ENCODE measurements around the gene ZRANB2. TPM values are rescaled to one million over a fixed set of nuclear protein-coding genes. Genes with fewer than 3 reads are reported as not detected.
A peak's percentile ranks its signal among the peaks of the same experiment; 100 is the strongest.

Gene ZRANB2, protein sequence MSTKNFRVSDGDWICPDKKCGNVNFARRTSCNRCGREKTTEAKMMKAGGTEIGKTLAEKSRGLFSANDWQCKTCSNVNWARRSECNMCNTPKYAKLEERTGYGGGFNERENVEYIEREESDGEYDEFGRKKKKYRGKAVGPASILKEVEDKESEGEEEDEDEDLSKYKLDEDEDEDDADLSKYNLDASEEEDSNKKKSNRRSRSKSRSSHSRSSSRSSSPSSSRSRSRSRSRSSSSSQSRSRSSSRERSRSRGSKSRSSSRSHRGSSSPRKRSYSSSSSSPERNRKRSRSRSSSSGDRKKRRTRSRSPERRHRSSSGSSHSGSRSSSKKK
- total RNA-seq: 16.2 TPM

DNA sequence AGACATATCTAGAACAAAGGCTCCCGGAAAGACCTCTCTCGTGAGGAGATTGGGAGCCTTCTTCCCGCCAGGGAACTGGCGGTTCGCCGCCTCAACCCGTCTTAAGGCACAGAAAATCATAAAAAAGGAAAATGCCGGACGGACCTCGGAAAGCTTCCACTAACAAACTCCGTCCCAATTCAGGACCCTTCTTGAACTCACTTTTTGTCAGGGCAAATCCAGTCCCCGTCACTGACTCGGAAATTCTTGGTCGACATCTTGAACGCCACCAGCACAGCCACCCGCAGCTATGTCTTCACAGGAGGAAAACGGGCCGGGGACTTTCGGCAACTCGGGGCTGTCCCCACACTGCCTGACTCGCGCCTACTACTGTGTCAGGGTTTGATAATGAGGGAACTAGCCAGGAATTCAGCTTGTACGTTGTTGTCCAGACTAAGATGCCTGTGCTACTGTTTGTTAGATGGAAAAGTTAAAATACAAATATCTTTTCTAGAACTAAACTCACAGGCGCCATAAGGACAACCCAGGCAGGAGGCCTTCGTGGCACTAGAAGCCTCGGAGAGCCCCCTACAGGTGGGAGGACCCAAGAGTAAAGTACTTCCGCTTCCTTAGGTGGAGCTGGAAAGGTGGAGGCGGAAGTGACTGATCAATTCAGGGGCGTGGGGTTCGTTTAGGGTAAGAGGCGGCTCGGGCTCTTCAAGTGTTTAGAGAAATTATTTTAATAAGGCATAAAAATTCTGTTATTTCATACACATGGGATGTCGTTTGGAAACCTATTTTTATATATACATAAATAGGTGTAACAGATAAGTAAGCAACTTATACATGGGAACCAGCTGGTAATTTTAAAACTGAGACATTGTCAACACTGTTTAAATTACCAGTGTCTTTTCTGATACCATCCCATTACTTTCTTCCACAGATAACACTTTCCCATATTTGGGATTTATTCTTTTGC lies at the start of gene ZRANB2:
Gene ZRANB2 (minus strand): TSS at position 297 of the 958 bp plus-strand sequence. CDS start 40 bp downstream, at position 257.
- peak; percentile 86 to 99 (median 95) for DNase-seq (ENCODE audit: low read depth in 2 of 3, low spot score in 2 of 3)

DNA sequence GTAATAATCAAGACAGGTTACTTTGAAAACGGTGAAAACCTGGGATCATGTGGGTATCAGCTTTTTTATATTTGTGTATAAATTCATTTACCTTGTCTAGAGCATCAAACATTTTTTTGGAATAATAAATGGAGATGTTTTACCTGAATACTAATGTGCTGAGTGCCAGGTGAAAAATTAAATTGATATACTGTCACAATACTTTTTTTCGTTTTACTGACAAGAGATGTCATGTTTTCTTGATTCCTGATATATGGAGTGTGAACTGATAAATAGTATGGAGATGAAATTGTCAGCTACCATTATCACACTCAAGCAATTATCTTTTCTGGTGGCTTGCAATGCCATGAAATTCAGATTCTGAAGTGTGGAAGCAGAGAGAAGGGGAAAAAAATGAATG lies 47.2 kb upstream of the ZRANB2 start:
- DNase-seq (ENCODE audit: low read depth in 2 of 3, low spot score in 2 of 3): no peak

DNA sequence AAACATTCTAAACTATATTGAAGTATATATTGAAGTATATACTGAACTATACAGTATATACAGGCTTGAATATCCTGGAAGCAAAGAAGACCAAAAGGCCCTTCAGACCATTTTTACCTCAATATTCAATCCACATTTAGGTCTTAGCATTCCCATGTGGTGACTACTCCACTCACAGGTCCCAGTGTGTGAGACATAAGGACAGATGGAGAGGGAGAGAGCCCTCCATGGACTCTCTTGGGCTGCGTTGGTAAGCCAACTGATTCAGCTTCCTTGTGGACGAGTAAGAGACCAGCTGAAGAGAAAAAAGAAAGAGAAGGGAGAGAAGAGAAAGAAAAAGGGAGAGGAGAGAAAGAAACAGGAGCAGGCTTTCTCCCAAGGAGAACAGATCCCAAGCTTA lies 37.3 kb upstream of the ZRANB2 start:
- DNase-seq (ENCODE audit: low read depth in 2 of 3, low spot score in 2 of 3): no peak

DNA sequence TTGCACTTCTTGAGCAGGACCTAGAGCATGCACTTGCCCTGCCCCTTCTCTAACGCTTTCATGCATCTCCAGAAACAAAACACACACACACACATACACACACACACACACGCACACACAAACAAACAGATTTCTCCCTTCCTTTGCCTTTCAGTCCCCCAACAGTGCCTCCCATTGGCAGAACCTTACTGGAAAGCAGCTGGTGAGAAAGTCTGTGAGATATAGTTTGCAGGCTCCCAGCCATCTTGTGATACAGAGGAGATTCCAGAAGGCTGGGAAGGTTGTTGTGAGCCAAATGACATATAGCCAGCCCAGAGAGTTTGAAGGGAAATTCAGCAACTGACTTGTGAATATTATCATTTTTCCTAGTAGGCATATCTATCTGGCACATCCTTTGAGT lies 35.9 kb upstream of the ZRANB2 start:
- DNase-seq (ENCODE audit: low read depth in 2 of 3, low spot score in 2 of 3): no peak

DNA sequence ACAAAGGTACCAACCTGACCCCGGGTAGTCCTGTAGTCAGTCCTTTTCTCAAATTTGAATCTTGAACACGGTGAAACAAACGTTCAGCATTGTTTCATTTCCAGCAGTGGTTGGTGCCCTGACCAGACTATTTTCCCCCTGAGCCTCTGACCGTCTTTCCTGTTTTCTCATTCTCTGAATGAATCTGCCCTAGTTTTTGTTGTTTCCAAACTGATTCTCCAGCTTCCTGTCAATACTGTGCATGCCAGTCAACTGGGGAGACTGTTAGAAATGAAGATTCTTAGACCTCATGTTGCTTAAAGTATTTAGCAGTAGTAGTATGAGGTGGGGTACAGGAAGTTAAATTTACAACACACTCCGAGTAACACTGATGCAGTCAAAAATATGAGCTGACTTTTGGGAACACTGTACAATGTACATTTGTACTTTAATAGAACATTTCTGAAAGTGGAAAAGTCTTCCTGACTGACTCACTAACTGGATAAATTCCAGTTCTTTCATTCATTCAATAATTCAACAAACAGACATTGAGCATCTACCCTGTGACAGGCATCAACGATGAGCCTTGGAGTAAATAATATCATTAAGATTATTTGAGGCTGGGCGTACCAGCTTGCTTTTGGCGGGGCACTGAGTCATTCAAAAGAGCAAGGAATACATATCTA lies 26.0 kb upstream of the ZRANB2 start:
- DNase-seq (ENCODE audit: low read depth in 2 of 3, low spot score in 2 of 3): no peak

DNA sequence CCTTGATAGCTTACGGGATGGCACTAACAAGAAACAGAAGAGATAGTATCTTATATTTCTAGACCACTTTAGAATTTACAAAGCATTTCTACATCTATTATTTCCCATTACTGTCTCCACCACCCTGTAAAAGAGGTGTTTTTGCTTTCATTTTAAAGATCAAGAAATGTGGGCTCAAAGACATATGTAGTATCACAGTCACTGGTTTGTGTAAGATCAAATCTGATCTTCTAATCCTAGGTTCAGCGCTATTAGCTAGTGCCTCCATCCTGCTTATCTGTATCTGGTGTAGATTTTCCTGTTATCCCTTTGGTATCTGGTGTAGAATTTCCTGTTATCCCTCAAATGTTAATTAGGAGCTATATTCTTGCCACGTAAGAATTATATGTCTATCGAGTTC lies 23.6 kb upstream of the ZRANB2 start:
- DNase-seq (ENCODE audit: low read depth in 2 of 3, low spot score in 2 of 3): no peak

DNA sequence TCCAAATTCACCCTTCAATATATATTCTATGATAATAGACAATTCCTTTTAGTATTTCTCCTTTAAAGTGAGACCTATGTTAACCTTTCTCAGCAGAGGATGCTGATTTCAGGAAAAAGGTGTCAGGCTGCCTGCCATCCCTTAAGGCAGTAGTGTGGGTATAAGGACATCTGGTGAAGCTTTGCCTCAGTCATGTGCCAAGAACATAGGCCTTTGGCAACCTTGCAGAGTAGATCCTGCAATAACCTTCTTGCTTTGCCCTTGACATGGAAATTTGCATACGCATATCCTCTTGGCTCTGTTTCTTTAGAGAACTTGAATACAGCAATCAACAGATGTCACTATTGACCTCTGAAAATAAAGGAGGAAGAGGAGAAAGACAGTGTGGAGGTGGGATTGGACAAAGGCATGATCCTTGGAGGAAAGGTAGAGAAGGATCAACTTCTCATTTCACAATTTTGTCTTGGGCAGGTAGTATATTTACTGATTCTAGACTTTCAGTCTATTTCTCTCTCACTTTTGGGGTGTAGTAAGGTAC lies 21.1 kb upstream of the ZRANB2 start:
- no peak for DNase-seq (ENCODE audit: low read depth in 2 of 3, low spot score in 2 of 3)

DNA sequence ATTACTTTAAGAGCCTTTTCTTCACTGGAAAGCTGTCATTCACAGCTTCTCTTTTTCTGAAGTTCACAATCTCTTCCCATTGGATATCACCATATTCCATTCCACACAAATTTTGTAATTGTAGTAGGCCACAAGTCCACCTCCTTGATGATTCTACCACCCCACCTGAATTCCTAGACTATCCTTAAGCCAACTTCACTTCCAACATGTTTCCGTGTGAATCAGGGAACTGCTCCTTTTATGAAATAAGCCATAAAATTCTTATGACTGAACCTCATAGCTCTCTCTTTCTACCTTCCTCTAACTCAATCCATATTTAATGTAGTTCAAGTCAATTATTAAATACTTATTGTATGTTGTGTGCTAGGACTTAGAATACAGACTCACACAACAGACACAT lies 16.6 kb upstream of the ZRANB2 start:
- DNase-seq (ENCODE audit: low read depth in 2 of 3, low spot score in 2 of 3): no peak

DNA sequence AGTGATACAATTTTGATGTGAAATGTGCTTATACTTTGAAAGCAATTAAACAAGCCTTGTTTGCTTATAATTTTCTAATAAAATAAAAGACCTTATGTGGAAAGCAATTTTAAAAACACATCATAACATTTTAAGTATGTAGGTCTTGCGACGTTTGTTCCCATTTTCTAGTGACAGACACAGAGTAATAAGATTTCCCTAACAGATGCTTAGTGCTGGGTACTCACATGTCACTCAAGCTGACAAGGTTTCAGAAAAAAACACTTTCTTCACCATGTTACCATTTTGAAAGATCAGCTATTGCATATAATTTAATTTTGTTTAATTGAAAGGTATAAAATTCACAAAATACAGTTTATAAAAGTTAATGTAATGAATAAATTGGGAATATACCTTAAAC lies 14.1 kb upstream of the ZRANB2 start:
- no peak for DNase-seq (ENCODE audit: low read depth in 2 of 3, low spot score in 2 of 3)

DNA sequence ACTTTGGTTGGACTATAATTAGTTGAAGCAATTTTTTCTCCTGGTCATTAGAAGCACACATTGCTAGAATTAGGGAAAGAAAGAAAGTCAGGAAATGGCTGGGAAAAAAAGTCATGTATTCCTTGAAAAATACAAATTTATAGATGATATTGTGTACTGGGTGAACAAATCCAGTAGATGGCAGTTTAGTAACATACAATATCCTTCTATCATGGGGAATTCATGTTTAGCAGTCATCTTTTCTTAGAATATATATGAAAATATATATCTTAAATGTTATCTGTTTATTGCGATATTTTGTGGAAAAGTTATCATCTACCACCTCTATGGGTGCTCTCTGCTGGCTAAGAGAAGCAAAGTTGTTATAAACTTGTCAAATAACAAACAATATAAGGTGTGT lies 13.1 kb upstream of the ZRANB2 start:
- peak in 2 of 3 donors; percentile 5 to 48 for DNase-seq (ENCODE audit: low read depth in 2 of 3, low spot score in 2 of 3)

DNA sequence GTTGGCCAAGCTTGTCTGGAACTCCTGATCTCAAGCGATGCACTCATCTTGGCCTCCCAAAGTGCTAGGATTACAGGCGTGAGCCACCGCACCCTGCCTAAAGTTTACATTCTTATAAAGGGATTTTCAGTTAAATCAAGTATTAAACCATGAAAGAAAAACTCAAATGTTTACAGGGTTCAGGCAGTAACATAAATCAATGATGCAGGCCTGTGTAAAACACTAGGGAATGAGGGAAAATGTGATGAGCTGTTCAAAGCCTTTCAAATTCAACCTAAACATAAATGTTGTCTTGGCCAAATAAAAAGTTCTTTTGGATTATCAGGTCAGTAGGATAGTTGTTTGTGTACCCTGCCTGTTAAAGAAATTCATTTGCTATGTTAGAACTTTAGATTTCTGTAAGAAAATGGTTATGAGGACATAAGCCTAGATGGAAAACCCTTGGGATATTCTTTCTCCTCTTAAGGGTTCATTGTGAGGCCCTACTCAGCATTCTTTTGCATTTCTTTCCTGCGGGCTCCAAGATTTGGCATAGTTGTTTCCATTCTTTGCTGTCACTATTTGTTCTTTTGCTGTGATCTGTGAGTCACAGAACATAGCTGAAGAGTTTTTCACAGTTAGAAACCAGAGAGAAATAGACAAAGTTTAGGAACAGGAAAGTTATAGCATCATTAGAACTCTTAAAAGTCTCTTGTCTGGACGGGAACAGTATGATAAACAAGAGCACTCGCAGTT lies 8.9 kb upstream of the ZRANB2 start:
- no peak for DNase-seq (ENCODE audit: low read depth in 2 of 3, low spot score in 2 of 3)

DNA sequence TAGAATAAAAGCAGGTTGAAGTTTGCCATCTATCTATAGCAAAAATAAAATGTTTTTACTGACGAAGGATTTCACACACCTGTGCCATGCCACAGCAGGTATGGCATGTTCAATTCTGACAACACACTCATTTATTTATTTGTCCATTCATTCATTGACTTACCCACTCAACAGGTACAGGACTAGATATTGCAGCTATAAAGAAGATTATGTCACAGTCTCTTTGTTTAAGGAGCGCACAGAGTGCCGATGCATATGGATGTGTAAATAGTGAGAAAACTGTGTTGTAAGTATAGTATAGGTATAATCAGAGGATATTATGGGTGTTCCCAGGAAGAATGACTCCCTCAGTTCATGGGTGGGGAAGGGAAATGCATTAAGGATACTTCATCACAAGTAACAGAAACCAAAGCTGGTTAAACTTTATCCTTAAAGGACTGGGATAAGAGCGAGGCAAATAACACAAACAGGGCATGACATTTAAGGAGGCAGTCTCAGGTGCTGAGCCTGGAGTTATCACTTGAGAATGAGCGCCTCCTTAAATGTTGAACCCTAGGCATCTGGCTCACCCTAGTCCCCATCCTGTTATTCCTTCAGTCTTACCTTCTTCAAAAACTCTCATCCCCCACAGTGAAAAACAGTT lies 7.9 kb upstream of the ZRANB2 start:
- no peak for DNase-seq (ENCODE audit: low read depth in 2 of 3, low spot score in 2 of 3)

DNA sequence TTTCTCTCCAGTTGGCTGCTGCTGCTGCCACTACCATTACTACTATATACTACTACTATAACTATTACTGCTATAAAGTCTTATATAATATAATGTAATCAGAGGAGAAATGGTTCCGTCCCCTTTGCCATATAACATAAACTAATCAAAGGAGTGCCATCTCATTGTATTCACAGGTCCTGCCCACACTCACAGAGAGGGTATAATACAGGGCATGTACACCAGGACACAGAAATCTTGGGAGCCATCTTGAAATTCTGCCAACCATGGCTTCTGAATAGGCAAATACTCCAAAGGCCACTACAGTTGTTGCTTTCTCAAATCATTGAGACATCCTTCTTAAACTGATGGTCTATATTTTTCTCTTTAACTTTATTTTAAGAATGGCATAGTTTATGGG lies 6.9 kb upstream of the ZRANB2 start:
- DNase-seq (ENCODE audit: low read depth in 2 of 3, low spot score in 2 of 3): no peak

DNA sequence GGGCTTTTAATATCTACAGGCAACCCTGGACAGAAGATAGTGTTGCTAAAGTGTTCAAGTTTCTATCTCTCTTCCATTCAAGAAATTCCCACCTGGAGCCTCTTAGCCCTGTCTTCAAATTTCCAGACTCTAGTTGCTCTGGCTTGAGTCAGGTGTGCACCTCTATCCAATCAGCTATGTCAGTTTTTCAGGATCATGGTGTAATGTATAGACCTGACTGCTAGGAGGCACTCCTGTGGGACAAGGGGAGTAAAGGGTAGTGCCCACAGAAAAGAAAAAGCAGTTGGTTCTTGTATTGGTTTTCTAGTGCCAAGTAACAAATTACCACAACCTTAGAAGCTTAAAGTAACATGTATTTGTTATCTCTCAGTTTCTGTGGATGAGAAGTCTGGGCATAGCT lies 6.2 kb upstream of the ZRANB2 start:
- no peak for DNase-seq (ENCODE audit: low read depth in 2 of 3, low spot score in 2 of 3)

DNA sequence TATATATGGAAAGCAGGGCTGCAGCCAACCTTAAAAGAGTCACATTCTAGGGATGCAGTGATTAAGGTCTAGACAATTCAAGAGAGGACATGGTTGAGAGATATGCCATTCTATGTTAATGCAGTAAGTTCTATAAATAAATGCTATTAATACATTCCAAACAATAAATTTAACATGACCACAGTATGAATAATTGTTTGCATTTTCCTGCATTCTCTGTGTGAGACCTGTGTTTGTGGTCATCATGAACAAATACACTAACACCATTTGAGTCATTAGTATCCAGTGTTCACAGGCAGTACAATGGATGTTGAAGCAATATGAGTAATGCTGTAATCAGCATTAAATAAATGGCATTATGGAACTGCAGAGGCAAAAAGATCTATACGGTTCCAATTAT lies 5.5 kb upstream of the ZRANB2 start:
- no peak for DNase-seq (ENCODE audit: low read depth in 2 of 3, low spot score in 2 of 3)

DNA sequence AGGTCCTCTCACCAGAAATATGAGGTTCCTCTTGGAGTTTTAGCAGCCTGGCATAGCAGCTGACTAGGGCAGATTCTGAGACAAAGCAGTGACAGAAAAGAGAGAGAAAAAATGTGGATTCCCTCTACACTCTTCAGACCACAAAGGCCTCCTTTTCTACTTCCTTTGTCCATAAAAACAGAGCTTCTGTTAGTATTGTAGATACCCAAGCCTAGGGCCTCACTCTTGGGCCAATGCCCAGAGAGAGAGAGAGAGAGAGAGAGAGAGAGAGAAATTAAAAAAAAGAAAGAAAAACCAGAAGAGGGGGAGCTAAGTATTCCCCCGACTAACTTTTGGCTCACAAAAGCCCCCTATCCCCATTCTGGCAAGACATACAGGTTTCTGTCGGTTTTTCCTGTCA lies 2.4 kb upstream of the ZRANB2 start:
- DNase-seq (ENCODE audit: low read depth in 2 of 3, low spot score in 2 of 3): no peak

DNA sequence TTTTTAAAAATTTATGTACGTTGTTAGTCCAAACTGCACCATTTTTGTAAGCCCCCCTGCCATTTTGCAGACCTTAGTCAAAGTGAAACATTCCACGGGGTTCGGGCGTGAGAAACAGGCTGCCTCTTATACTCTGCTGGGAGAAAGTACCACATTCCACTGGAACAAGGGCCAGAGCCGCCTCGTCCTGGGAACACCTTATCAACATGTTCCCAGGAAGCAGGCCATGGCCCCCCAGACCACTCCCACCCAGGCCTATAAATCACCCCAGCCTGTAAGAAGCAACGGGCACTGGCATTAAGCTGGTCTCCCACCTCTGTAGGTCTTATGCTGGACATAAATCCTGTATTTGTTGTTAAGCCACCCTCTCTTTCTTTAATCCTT lies 854 bp upstream of the ZRANB2 start:
- peak in 1 of 3 donors; percentile 2 for DNase-seq (ENCODE audit: low read depth in 2 of 3, low spot score in 2 of 3)

DNA sequence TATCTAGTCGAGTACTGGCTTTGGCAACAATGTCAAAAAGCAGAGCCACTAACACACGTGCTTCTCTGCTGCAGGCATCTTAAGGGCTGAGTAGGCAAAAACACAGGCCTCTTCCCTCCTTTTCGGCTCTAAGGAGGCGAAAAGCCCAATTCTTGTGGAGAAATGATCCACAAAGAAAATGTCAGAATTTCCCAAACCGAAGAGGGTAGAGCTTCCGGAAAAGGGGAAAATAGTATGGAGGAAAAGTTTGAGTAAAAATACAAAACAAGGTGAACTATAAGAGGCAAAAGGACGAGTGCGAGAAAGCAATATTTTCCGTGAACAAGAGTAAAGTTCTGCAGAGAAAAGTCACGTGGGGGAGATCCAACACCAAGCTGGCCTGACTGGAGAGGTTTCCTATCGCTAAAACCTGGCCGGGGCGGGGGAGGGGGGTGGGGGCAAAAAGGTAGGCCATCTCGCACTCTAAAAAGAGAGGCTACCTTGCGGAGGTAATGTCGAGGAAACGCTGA lies 551 bp downstream of the ZRANB2 start:
- DNase-seq (ENCODE audit: low read depth in 2 of 3, low spot score in 2 of 3): peak in 2 of 3 donors; percentile 5 to 36

DNA sequence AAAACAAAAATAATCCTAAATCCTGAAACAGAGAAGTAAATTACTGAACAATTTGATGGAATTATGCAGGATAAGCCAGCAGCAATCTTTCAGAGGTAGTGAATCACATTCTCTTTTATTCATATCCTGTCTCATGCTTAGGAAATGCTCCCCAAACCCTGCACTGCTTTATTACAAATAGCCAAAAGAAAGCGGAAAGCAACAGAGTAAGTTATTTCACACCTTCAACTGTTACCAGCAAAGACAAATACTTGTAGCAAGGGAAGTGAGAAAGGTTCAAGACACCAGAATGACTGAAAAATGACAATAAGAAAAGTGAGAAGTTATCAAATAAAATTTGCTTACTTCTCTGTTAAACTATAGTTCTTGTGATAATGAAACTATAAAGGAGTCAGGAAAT lies 6.2 kb downstream of the ZRANB2 start:
- no peak for DNase-seq (ENCODE audit: low read depth in 2 of 3, low spot score in 2 of 3)

DNA sequence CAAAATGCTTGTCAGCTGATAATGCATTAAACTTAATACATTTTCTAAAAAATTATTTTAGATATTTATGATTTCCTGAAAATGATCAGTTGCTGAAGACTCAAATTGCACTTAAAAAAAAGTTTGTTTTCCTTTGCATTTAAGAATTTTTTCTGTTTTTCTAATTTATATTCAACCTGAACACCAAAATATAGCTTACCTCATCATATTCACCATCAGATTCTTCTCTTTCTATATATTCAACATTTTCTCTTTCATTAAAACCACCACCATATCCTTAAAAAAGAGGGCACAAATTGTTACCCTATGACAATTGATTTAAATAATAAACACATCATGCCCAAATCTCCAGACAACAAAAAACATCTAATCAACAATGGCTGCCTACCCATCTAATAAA lies 8.6 kb downstream of the ZRANB2 start:
- DNase-seq (ENCODE audit: low read depth in 2 of 3, low spot score in 2 of 3): no peak
